HepG2 (cell line): ENCODE data around the gene TCAP. TPM values are rescaled to one million over a fixed set of nuclear protein-coding genes. Genes with fewer than 3 reads are reported as not detected.

Source experiments
- ESRRA ChIP-seq: sonication (generic); formaldehyde crosslinking; IDR thresholded peaks from 2 replicates; pipeline ENCODE4 v1.5.1; 2020; ENCODE audit warnings: mild to moderate bottlenecking, low read depth, missing genetic modification reagents
- HDAC1 ChIP-seq: sonication (generic); formaldehyde crosslinking; IDR thresholded peaks from 2 replicates; pipeline ENCODE4 v1.5.1; 2020; ENCODE audit warnings: mild to moderate bottlenecking, missing genetic modification reagents
- HNF4G ChIP-seq, 2 experiments: sonication (generic) in 1 of 2; formaldehyde crosslinking in 1 of 2; IDR thresholded peaks; 2 replicates each; pipeline versions ENCODE4 v1.4.0 to v1.6.1; 2011 to 2020; ENCODE audit warnings: borderline replicate concordance in 2 of 2, low read depth in 2 of 2, mild to moderate bottlenecking in 2 of 2, low read length in 1 of 2, missing genetic modification reagents in 1 of 2, moderate library complexity in 1 of 2
- MZF1 ChIP-seq: sonication (generic); formaldehyde crosslinking; IDR thresholded peaks from 2 replicates; pipeline ENCODE4 v1.8.1; 2023; ENCODE audit warnings: mild to moderate bottlenecking, missing genetic modification reagents, borderline replicate concordance
- SMC3 ChIP-seq: IDR thresholded peaks from 2 replicates; pipeline ENCODE4 v1.6.1; 2011; ENCODE audit warnings: low read length, improper control_type of control experiment
- ZFY ChIP-seq: sonication (generic); formaldehyde crosslinking; IDR thresholded peaks from 2 replicates; pipeline ENCODE4 v1.4.0; 2020; ENCODE audit warnings: missing genetic modification reagents
- ZFYVE20 ChIP-seq: sonication (generic); formaldehyde crosslinking; IDR thresholded peaks from 2 replicates; pipeline ENCODE4 v1.8.0; 2023; ENCODE audit warnings: low read depth, mild to moderate bottlenecking, moderate library complexity, missing genetic modification reagents, borderline replicate concordance
- ZNF543 ChIP-seq: sonication (generic); formaldehyde crosslinking; IDR thresholded peaks from 2 replicates; pipeline ENCODE4 v1.4.0; 2020; ENCODE audit warnings: mild to moderate bottlenecking, missing genetic modification reagents
- ZNF713 ChIP-seq: sonication (generic); formaldehyde crosslinking; IDR thresholded peaks from 2 replicates; pipeline ENCODE4 v1.4.0; 2020; ENCODE audit warnings: mild to moderate bottlenecking, missing genetic modification reagents
- ZNF766 ChIP-seq: sonication (generic); formaldehyde crosslinking; IDR thresholded peaks from 2 replicates; pipeline ENCODE4 v1.5.0; 2020; ENCODE audit warnings: missing genetic modification reagents, borderline replicate concordance
- polyA plus RNA-seq, 8 experiments: library from polyadenylated mRNA; depleted of rRNA in 3 of 8; stranded (reverse) in 7 of 8; unstranded in 1 of 8; fragments of >200 nt; fragmentation: Illumina TruSeq in 4 of 8; extraction: Trizol in 4 of 8; gene quantifications; 2 replicates each; pipeline versions ENCODE4 v1.2.1 to v1.2.3, GENCODE V29; 2011 to 2016; ENCODE audit warnings: low read depth in 4 of 8, missing spikeins in 1 of 8, mixed read lengths in 1 of 8; ENCODE audit not compliant: insufficient read depth in 1 of 8
- total RNA-seq, 5 experiments: library from RNA; depleted of rRNA; stranded (reverse); fragments of >200 nt; fragmentation: Illumina TruSeq; extraction: Trizol; gene quantifications; 2 replicates each; pipeline ENCODE4 v1.2.3, GENCODE V29; 2016; ENCODE audit warnings: low read depth in 1 of 5
- TF ChIP-seq, protein P1 (sequence below): sonication (generic); formaldehyde crosslinking; IDR thresholded peaks from 2 replicates; pipeline ENCODE4 v1.5.0; 2020; ENCODE audit warnings: missing genetic modification reagents
- TF ChIP-seq, protein P2 (sequence below): sonication (generic); formaldehyde crosslinking; IDR thresholded peaks from 2 replicates; pipeline ENCODE4 v1.5.1; 2020; ENCODE audit warnings: mild to moderate bottlenecking, missing genetic modification reagents, moderate library complexity
- TF ChIP-seq, protein P3 (sequence below): sonication (generic); formaldehyde crosslinking; IDR thresholded peaks from 2 replicates; pipeline ENCODE4 v1.4.0; 2020; ENCODE audit warnings: missing genetic modification reagents
- TF ChIP-seq, protein P4 (sequence below): sonication (generic); formaldehyde crosslinking; IDR thresholded peaks from 2 replicates; pipeline ENCODE4 v1.5.0; 2020; ENCODE audit warnings: mild to moderate bottlenecking, missing genetic modification reagents
- TF ChIP-seq, protein P5 (sequence below): sonication (generic); formaldehyde crosslinking; IDR thresholded peaks from 2 replicates; pipeline ENCODE4 v1.8.0; 2022; ENCODE audit warnings: missing genetic modification reagents, mild to moderate bottlenecking, inconsistent platforms, borderline replicate concordance

TCAP gene
- total and polyA plus RNA-seq, 2 of the 13 experiments (the other 11 are each of a cell fraction or from before 2014, with no cell fraction given) = 0.24 to 0.65 TPM

DNA sequence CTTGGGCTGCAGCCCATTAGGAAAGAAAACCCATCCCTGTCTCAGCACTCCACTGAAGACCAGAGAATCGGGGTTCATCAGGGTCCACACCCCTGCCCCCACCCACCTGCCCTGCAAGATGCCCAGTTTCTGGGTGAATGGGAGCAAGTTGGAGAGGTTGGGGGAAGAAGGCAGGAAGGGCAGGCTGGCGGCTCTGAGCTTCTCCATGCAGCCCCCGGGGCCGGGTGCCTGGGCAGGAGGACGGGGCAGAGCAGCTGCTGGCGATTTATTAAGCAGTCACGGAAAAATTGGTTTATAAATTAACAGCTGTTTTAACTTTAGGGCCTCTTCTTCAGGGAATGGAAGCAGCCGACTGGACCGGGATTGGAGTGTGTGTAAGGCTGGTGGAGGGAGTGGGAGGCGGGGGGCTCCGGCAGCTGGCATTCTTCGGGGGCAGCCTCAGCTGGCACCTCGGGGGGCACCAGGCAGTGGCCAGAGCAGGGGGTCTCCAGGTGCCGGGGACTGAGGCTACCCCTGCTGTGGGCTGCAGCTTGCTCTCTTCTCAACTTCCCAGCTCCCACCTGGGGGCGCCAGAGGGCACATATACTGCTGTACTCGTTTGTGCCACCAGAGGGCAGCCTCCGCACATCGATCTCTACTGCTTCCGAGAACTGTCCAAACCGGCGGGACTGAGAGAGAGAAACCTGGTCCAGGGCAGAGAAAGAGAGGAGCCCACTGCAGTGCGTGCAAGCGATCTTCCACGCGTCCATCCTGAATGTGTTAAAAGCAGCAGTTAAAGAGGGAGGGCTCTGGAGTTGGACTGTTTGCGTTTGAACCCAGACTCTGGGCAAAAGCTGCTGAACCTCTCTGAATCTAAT, 43.4 kb upstream of the TCAP start (continued):
- TF ChIP-seq, protein P1, sequence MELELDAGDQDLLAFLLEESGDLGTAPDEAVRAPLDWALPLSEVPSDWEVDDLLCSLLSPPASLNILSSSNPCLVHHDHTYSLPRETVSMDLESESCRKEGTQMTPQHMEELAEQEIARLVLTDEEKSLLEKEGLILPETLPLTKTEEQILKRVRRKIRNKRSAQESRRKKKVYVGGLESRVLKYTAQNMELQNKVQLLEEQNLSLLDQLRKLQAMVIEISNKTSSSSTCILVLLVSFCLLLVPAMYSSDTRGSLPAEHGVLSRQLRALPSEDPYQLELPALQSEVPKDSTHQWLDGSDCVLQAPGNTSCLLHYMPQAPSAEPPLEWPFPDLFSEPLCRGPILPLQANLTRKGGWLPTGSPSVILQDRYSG (CRISPR knock-in tag) = no peak
- TF ChIP-seq ZFY (CRISPR knock-in tag) = peak; percentile 45; the same call in 1 of the 2 replicates
- TF ChIP-seq ESRRA (CRISPR knock-in tag) = no peak
- TF ChIP-seq, protein P2, sequence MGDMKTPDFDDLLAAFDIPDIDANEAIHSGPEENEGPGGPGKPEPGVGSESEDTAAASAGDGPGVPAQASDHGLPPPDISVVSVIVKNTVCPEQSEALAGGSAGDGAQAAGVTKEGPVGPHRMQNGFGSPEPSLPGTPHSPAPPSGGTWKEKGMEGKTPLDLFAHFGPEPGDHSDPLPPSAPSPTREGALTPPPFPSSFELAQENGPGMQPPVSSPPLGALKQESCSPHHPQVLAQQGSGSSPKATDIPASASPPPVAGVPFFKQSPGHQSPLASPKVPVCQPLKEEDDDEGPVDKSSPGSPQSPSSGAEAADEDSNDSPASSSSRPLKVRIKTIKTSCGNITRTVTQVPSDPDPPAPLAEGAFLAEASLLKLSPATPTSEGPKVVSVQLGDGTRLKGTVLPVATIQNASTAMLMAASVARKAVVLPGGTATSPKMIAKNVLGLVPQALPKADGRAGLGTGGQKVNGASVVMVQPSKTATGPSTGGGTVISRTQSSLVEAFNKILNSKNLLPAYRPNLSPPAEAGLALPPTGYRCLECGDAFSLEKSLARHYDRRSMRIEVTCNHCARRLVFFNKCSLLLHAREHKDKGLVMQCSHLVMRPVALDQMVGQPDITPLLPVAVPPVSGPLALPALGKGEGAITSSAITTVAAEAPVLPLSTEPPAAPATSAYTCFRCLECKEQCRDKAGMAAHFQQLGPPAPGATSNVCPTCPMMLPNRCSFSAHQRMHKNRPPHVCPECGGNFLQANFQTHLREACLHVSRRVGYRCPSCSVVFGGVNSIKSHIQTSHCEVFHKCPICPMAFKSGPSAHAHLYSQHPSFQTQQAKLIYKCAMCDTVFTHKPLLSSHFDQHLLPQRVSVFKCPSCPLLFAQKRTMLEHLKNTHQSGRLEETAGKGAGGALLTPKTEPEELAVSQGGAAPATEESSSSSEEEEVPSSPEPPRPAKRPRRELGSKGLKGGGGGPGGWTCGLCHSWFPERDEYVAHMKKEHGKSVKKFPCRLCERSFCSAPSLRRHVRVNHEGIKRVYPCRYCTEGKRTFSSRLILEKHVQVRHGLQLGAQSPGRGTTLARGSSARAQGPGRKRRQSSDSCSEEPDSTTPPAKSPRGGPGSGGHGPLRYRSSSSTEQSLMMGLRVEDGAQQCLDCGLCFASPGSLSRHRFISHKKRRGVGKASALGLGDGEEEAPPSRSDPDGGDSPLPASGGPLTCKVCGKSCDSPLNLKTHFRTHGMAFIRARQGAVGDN (CRISPR knock-in tag) = peak; percentile 65
- TF ChIP-seq ZNF766 (CRISPR knock-in tag) = peak; percentile 77; the same call in 1 of the 2 replicates
- TF ChIP-seq ZNF543 (CRISPR knock-in tag) = no peak
- TF ChIP-seq, protein P3, sequence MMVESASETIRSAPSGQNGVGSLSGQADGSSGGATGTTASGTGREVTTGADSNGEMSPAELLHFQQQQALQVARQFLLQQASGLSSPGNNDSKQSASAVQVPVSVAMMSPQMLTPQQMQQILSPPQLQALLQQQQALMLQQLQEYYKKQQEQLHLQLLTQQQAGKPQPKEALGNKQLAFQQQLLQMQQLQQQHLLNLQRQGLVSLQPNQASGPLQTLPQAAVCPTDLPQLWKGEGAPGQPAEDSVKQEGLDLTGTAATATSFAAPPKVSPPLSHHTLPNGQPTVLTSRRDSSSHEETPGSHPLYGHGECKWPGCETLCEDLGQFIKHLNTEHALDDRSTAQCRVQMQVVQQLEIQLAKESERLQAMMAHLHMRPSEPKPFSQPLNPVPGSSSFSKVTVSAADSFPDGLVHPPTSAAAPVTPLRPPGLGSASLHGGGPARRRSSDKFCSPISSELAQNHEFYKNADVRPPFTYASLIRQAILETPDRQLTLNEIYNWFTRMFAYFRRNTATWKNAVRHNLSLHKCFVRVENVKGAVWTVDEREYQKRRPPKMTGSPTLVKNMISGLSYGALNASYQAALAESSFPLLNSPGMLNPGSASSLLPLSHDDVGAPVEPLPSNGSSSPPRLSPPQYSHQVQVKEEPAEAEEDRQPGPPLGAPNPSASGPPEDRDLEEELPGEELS (CRISPR knock-in tag) = 0 out of 2 replicates have a peak, but pooled peaks have one; percentile 21
- TF ChIP-seq ZFYVE20 (CRISPR knock-in tag) = no peak
- TF ChIP-seq ZNF713 (CRISPR knock-in tag) = 0 out of 2 replicates have a peak, but pooled peaks have one; percentile 49
- TF ChIP-seq HDAC1 (CRISPR knock-in tag) = peak; percentile 65
- no peak for TF ChIP-seq MZF1 (CRISPR knock-in tag)
- TF ChIP-seq, protein P4, sequence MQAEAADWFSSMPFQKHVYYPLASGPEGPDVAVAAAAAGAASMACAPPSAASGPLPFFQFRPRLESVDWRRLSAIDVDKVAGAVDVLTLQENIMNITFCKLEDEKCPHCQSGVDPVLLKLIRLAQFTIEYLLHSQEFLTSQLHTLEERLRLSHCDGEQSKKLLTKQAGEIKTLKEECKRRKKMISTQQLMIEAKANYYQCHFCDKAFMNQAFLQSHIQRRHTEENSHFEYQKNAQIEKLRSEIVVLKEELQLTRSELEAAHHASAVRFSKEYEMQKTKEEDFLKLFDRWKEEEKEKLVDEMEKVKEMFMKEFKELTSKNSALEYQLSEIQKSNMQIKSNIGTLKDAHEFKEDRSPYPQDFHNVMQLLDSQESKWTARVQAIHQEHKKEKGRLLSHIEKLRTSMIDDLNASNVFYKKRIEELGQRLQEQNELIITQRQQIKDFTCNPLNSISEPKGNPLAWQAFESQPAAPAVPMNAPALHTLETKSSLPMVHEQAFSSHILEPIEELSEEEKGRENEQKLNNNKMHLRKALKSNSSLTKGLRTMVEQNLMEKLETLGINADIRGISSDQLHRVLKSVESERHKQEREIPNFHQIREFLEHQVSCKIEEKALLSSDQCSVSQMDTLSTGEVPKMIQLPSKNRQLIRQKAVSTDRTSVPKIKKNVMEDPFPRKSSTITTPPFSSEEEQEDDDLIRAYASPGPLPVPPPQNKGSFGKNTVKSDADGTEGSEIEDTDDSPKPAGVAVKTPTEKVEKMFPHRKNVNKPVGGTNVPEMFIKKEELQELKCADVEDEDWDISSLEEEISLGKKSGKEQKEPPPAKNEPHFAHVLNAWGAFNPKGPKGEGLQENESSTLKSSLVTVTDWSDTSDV (CRISPR knock-in tag) = no peak
- TF ChIP-seq, protein P5, sequence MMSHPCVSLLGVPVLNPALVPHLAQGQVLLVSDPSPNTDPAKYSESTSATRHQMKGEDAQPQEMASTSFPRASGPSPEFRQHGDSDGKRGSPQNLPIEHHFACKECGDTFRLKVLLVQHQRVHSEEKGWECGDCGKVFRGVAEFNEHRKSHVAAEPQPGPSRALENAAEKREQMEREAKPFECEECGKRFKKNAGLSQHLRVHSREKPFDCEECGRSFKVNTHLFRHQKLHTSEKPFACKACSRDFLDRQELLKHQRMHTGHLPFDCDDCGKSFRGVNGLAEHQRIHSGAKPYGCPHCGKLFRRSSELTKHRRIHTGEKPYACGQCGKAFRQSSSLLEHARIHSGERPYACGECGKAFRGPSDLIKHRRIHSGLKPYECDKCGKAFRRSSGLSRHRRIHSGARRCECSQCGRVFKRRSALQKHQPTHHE (CRISPR knock-in tag) = 0 out of 2 replicates have a peak, but pooled peaks have one; percentile 19
- TF ChIP-seq SMC3 = peak; percentile 98
- no peak for TF ChIP-seq HNF4G (IDR thresholded peaks at IDR 0.05; ENCODE audit: borderline replicate concordance, low read depth, low read length)
- TF ChIP-seq HNF4G (CRISPR knock-in tag; IDR thresholded peaks at IDR 0.05; ENCODE audit: borderline replicate concordance, low read depth) = no peak
